ENCODE data around the gene SLC29A3.

GRCh38 chr10:71396084-71396710 is 77.1 kb downstream of the SLC29A3 start:
- TF ChIP-seq EP300 (IDR thresholded peaks at IDR 0.05): no peak
- TF ChIP-seq POLR2AphosphoS5 (IDR thresholded peaks at IDR 0.05): no peak
